ENCODE data around the gene UBL7.

DNA sequence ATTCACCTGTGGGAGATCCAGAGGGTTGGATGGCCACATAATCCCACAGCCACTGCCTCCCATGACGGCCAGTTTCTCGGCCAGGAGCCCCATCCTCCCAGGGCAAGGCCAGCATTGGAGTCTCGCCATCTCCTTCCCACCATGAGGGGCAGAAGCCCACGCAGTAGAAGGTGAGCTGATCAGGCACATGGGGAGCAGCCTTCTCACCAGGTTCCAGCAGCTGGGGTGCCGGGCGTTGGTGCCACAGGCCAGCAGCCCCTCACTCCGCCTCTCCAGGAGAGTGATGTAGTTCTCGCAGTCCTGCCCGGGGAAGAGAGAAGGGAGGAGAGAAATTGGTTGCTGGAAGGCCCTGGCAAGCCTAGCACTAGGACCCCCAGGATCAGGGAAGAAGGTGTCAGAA, 43.3 kb downstream of the UBL7 start:
- TF ChIP-seq, protein P1, sequence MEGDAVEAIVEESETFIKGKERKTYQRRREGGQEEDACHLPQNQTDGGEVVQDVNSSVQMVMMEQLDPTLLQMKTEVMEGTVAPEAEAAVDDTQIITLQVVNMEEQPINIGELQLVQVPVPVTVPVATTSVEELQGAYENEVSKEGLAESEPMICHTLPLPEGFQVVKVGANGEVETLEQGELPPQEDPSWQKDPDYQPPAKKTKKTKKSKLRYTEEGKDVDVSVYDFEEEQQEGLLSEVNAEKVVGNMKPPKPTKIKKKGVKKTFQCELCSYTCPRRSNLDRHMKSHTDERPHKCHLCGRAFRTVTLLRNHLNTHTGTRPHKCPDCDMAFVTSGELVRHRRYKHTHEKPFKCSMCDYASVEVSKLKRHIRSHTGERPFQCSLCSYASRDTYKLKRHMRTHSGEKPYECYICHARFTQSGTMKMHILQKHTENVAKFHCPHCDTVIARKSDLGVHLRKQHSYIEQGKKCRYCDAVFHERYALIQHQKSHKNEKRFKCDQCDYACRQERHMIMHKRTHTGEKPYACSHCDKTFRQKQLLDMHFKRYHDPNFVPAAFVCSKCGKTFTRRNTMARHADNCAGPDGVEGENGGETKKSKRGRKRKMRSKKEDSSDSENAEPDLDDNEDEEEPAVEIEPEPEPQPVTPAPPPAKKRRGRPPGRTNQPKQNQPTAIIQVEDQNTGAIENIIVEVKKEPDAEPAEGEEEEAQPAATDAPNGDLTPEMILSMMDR (IDR thresholded peaks at IDR 0.05) = no peak
- TF ChIP-seq POLR2A (IDR thresholded peaks at IDR 0.05) (no peak), POLR2AphosphoS5 (IDR thresholded peaks at IDR 0.05; ENCODE audit: insufficient read depth in 1 of 2, low read depth in 1 of 2) (no peak)
